Esophagus (tissue), 2 donors: ENCODE measurements around the gene HCRT. TPM values are rescaled to one million over a fixed set of nuclear protein-coding genes. Genes with fewer than 3 reads are reported as not detected.

Experiments
- polyA plus RNA-seq, 2 donors: library from polyadenylated mRNA; stranded (reverse); fragments of 200-250 nt; gene quantifications; one replicate each; pipeline ENCODE4 v1.2.3, GENCODE V29; 2013
- donor health status: healthy with polysubstance abuse.
- donor health status: Bipolar disorder and iron deficiency.

The HCRT gene
- polyA plus RNA-seq, 2 donors: not detected

Other genes with a start within 250 kb of the HCRT start
- gene CNP, start 218.7 kb downstream of the HCRT start, polyA plus RNA-seq: 10 to 100 TPM; 45.2 to 49.1 TPM
- gene DNAJC7, start 168.0 kb downstream of the HCRT start, polyA plus RNA-seq: 10 to 100 TPM; 55.4 to 66.4 TPM
- 10 to 100 TPM; 28.8 to 32.5 TPM for gene NKIRAS2, start 165.4 kb downstream of the HCRT start, polyA plus RNA-seq
- gene C17orf113, start 134.9 kb downstream of the HCRT start, polyA plus RNA-seq: under 1 TPM; 0.32 to 0.39 TPM
- gene ZNF385C, start 87.0 kb downstream of the HCRT start, polyA plus RNA-seq: under 1 TPM; 0.12 to 0.24 TPM
- gene DHX58, start 72.7 kb downstream of the HCRT start, polyA plus RNA-seq: 10 to 100 TPM in 1 of 2 donors, 1 to 10 TPM in 1; 8.3 to 17.8 TPM
- 10 to 100 TPM; 34.2 to 86.6 TPM for gene KAT2A, start 64.1 kb downstream of the HCRT start, polyA plus RNA-seq
- gene HSPB9, start 62.6 kb downstream of the HCRT start, polyA plus RNA-seq: under 1 TPM; 0.04 TPM
- gene RAB5C, start 30.5 kb downstream of the HCRT start, polyA plus RNA-seq: 10 to 100 TPM; 61.8 to 93.4 TPM
- gene KCNH4, start 4.3 kb downstream of the HCRT start, polyA plus RNA-seq: under 1 TPM; 0.02 to 0.04 TPM
- 1 to 10 TPM; 4.6 to 7.0 TPM for gene GHDC, start 9.0 kb upstream of the HCRT start, polyA plus RNA-seq
- 10 to 100 TPM; 14.0 to 14.4 TPM for gene STAT5B, start 90.9 kb upstream of the HCRT start, polyA plus RNA-seq
- 1 to 10 TPM; 4.7 to 6.3 TPM for gene STAT5A, start 103.0 kb upstream of the HCRT start, polyA plus RNA-seq
- 10 to 100 TPM; 30.8 to 64.2 TPM for gene STAT3, start 203.0 kb upstream of the HCRT start, polyA plus RNA-seq
- 10 to 100 TPM; 40.0 to 60.4 TPM for gene CAVIN1, start 237.8 kb upstream of the HCRT start, polyA plus RNA-seq